ENCODE results near the gene NADK2. TPM values are rescaled to one million over a fixed set of nuclear protein-coding genes. Genes with fewer than 3 reads are reported as not detected.

NADK2 gene
- polyA plus RNA-seq, 1 donor, result 50.6 TPM

DNA sequence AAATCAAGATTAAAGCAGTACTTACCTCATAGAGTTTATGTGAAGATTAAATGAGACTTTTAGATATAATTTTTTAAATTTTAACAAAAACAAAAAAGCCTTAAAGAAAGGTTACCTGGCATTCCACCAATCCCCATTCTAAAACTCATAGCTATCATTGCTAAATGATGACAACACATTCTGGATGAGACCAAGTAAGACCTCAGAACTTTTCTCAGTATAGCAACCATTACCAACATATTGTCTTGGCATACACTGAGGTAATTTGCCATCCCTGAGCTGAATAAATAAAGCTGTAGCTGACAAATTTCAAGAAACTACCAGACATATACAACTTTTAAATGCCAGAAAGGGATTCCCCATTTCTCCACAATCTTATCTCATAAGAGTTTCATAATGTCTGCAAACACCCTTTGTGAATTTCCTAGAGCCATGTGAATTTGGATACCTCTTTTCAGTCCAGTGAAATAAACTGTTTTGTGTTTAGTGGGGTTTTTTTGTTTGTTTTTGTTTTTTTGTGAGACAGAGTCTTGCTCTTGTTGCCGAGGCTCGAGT, 30.5 kb upstream of the NADK2 start:
- no CpG with 5 or more reads among the region's 2 CpGs for WGBS (ENCODE audit: insufficient coverage, low lambda C conversion rate)
- no peak for DNase-seq
- no peaks in the 10 kb centered on the region for H3K4me1 ChIP-seq (ENCODE audit: control insufficient read depth, insufficient read depth, low read length)

GRCh38 chr5:36270876-36271575, 29.3 kb upstream of the NADK2 start:
- no peaks in the 10 kb centered on the region for H3K4me1 ChIP-seq (ENCODE audit: control insufficient read depth, insufficient read depth, low read length)
- H3K27ac ChIP-seq (ENCODE audit: low read length), result no peak overlapping the region
- no peaks in the 10 kb centered on the region for H3K36me3 ChIP-seq (ENCODE audit: control insufficient read depth, insufficient read depth, low read length)
- no peaks in the 10 kb centered on the region for H3K9me3 ChIP-seq (ENCODE audit: control insufficient read depth, low read depth, low read length)
- no peaks in the 10 kb centered on the region for H3K27me3 ChIP-seq (ENCODE audit: control insufficient read depth, insufficient read depth, low read length)
- no peak overlapping the region for H3K4me3 ChIP-seq (ENCODE audit: low read length)
- WGBS (ENCODE audit: insufficient coverage, low lambda C conversion rate), result 55% methylated on average over 2 of the region's 3 CpGs
- no peak for DNase-seq

More for the DNA sequence above, 30.5 kb upstream of the NADK2 start:
- no peaks in the 10 kb centered on the region for H3K27me3 ChIP-seq (ENCODE audit: control insufficient read depth, insufficient read depth, low read length)
- H3K4me3 ChIP-seq (ENCODE audit: low read length), result no peak overlapping the region
- no peaks in the 10 kb centered on the region for H3K36me3 ChIP-seq (ENCODE audit: control insufficient read depth, insufficient read depth, low read length)
- no peak overlapping the region for H3K27ac ChIP-seq (ENCODE audit: low read length)
- H3K9me3 ChIP-seq (ENCODE audit: control insufficient read depth, low read depth, low read length), result no peaks in the 10 kb centered on the region

GRCh38 chr5:36270175-36270574, 28.4 kb upstream of the NADK2 start:
- Histone ChIP-seq H3K36me3 (ENCODE audit: control insufficient read depth, insufficient read depth, low read length) (no peaks in the 10 kb centered on the region), H3K4me3 (ENCODE audit: low read length) (no peak overlapping the region), H3K4me1 (ENCODE audit: control insufficient read depth, insufficient read depth, low read length) (no peaks in the 10 kb centered on the region), H3K27ac (ENCODE audit: low read length) (no peak overlapping the region), H3K9me3 (ENCODE audit: control insufficient read depth, low read depth, low read length) (no peaks in the 10 kb centered on the region), H3K27me3 (ENCODE audit: control insufficient read depth, insufficient read depth, low read length) (no peaks in the 10 kb centered on the region)
- DNase-seq, result no peak
- 100% methylated on average over 1 of the region's 3 CpGs for WGBS (ENCODE audit: insufficient coverage, low lambda C conversion rate)

GRCh38 chr5:36269478-36269877, 27.8 kb upstream of the NADK2 start:
- H3K4me1 ChIP-seq (ENCODE audit: control insufficient read depth, insufficient read depth, low read length), result no peaks in the 10 kb centered on the region
- no peak for DNase-seq
- H3K9me3 ChIP-seq (ENCODE audit: control insufficient read depth, low read depth, low read length), result no peaks in the 10 kb centered on the region
- no peaks in the 10 kb centered on the region for H3K27me3 ChIP-seq (ENCODE audit: control insufficient read depth, insufficient read depth, low read length)
- H3K27ac ChIP-seq (ENCODE audit: low read length), result no peak overlapping the region
- no peaks in the 10 kb centered on the region for H3K36me3 ChIP-seq (ENCODE audit: control insufficient read depth, insufficient read depth, low read length)
- H3K4me3 ChIP-seq (ENCODE audit: low read length), result no peak overlapping the region

- Histone ChIP-seq H3K9me3 (ENCODE audit: control insufficient read depth, low read depth, low read length) (no peaks in the 10 kb centered on the region), H3K36me3 (ENCODE audit: control insufficient read depth, insufficient read depth, low read length) (no peaks in the 10 kb centered on the region), H3K27me3 (ENCODE audit: control insufficient read depth, insufficient read depth, low read length) (no peaks in the 10 kb centered on the region), H3K4me1 (ENCODE audit: control insufficient read depth, insufficient read depth, low read length) (no peaks in the 10 kb centered on the region), H3K4me3 (ENCODE audit: low read length) (no peak overlapping the region), H3K27ac (ENCODE audit: low read length) (no peak overlapping the region)
- DNase-seq, result no peak
- 100% methylated on average over 2 of the region's 3 CpGs for WGBS (ENCODE audit: insufficient coverage, low lambda C conversion rate)
These were observed 26.2 kb upstream of the NADK2 start for GRCh38 chr5:36267905-36268304.

GRCh38 chr5:36264202-36264760, 22.6 kb upstream of the NADK2 start:
- no CpG with 5 or more reads among the region's 4 CpGs for WGBS (ENCODE audit: insufficient coverage, low lambda C conversion rate)
- DNase-seq, result no peak
- H3K4me3 ChIP-seq (ENCODE audit: low read length), result no peak overlapping the region
- no peaks in the 10 kb centered on the region for H3K27me3 ChIP-seq (ENCODE audit: control insufficient read depth, insufficient read depth, low read length)
- no peaks in the 10 kb centered on the region for H3K4me1 ChIP-seq (ENCODE audit: control insufficient read depth, insufficient read depth, low read length)
- H3K27ac ChIP-seq (ENCODE audit: low read length), result no peak overlapping the region
- H3K36me3 ChIP-seq (ENCODE audit: control insufficient read depth, insufficient read depth, low read length), result no peaks in the 10 kb centered on the region
- no peaks in the 10 kb centered on the region for H3K9me3 ChIP-seq (ENCODE audit: control insufficient read depth, low read depth, low read length)

- Histone ChIP-seq H3K4me3 (ENCODE audit: low read length) (no peak overlapping the region), H3K27ac (ENCODE audit: low read length) (no peak overlapping the region), H3K4me1 (ENCODE audit: control insufficient read depth, insufficient read depth, low read length) (no peaks in the 10 kb centered on the region), H3K27me3 (ENCODE audit: control insufficient read depth, insufficient read depth, low read length) (no peaks in the 10 kb centered on the region), H3K9me3 (ENCODE audit: control insufficient read depth, low read depth, low read length) (no peaks in the 10 kb centered on the region), H3K36me3 (ENCODE audit: control insufficient read depth, insufficient read depth, low read length) (no peaks in the 10 kb centered on the region)
- no peak for DNase-seq
- no CpG with 5 or more reads among the region's 6 CpGs for WGBS (ENCODE audit: insufficient coverage, low lambda C conversion rate)
These were observed 19.5 kb upstream of the NADK2 start for GRCh38 chr5:36261186-36261585.

GRCh38 chr5:36253575-36253974, 11.8 kb upstream of the NADK2 start:
- WGBS (ENCODE audit: insufficient coverage, low lambda C conversion rate), result 50% methylated on average over 2 of the region's 4 CpGs
- Histone ChIP-seq H3K27ac (ENCODE audit: low read length) (no peak overlapping the region), H3K4me1 (ENCODE audit: control insufficient read depth, insufficient read depth, low read length) (no peaks in the 10 kb centered on the region), H3K4me3 (ENCODE audit: low read length) (no peak overlapping the region), H3K27me3 (ENCODE audit: control insufficient read depth, insufficient read depth, low read length) (no peaks in the 10 kb centered on the region), H3K9me3 (ENCODE audit: control insufficient read depth, low read depth, low read length) (no peaks in the 10 kb centered on the region), H3K36me3 (ENCODE audit: control insufficient read depth, insufficient read depth, low read length) (no peaks in the 10 kb centered on the region)
- DNase-seq, result no peak

DNA sequence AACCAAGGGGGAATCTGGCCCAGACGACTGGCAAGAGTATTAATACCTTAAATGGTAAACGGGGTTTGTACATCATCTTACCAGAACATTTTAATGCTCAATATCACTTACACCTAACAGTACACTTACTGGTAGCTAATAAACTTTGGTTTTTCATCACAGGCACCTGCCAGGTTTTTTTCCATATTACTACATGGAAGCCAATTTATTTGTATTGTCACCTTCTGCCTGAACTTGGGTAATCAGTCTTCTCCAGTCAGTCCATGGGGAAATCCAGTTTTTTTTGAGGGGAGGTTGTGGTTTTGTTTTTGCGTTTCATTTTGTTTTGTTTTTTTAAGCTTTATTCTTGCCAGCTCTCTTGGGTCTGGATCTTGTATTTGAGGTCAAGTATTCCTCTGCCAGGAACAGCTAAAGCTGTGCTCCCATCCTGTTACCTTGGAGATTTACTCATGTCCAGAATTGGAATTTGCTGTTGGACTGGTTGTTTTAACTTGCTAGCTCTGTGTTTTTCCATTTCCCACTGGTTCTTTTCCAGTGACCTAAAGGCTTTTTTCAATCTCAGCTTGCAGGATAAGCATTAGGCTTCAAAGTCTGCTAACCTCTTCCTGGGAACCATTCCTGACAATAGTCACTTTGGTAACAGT, 11.1 kb upstream of the NADK2 start:
- no peak overlapping the region for H3K27ac ChIP-seq (ENCODE audit: low read length)
- no peaks in the 10 kb centered on the region for H3K9me3 ChIP-seq (ENCODE audit: control insufficient read depth, low read depth, low read length)
- no CpG with 5 or more reads among the region's 3 CpGs for WGBS (ENCODE audit: insufficient coverage, low lambda C conversion rate)
- no peaks in the 10 kb centered on the region for H3K4me1 ChIP-seq (ENCODE audit: control insufficient read depth, insufficient read depth, low read length)
- DNase-seq, result no peak
- no peaks in the 10 kb centered on the region for H3K36me3 ChIP-seq (ENCODE audit: control insufficient read depth, insufficient read depth, low read length)
- no peaks in the 10 kb centered on the region for H3K27me3 ChIP-seq (ENCODE audit: control insufficient read depth, insufficient read depth, low read length)
- no peak overlapping the region for H3K4me3 ChIP-seq (ENCODE audit: low read length)

DNA sequence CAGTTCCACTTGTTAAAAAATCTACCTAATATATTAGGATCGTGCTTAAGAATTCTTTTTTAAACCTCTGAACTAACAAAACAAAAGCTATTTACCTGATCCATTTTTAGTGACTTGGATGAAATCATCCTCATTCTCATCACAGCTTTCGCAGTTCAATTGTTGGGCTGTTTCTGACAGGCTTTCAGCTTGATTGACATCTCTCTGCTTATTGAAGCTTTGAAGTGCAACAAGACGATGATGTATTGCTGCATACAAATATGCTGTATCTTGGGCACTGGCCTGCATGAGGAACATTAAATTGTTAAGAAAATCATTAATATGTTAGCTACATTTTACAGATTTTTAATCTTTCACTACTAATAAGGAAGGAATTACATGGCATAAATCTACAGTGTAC, 9.5 kb upstream of the NADK2 start:
- no peaks in the 10 kb centered on the region for H3K27me3 ChIP-seq (ENCODE audit: control insufficient read depth, insufficient read depth, low read length)
- no peaks in the 10 kb centered on the region for H3K9me3 ChIP-seq (ENCODE audit: control insufficient read depth, low read depth, low read length)
- H3K36me3 ChIP-seq (ENCODE audit: control insufficient read depth, insufficient read depth, low read length), result no peaks in the 10 kb centered on the region
- no peak overlapping the region for H3K27ac ChIP-seq (ENCODE audit: low read length)
- H3K4me3 ChIP-seq (ENCODE audit: low read length), result no peak overlapping the region
- DNase-seq, result no peak
- H3K4me1 ChIP-seq (ENCODE audit: control insufficient read depth, insufficient read depth, low read length), result no peaks in the 10 kb centered on the region
- 100% methylated on average over 1 of the region's 3 CpGs for WGBS (ENCODE audit: insufficient coverage, low lambda C conversion rate)
